ENCODE measurements around the gene MARK4.
A peak's percentile ranks its signal among the peaks of the same experiment; 100 is the strongest.
"Not testable (repeated sequence)": the region's sequence is repeated elsewhere in the genome, so short reads cannot be mapped to it uniquely, and the experiment has no call there.

Gene MARK4

GRCh38 chr19:45306518-45307027 lies 55.5 kb downstream of the MARK4 start:
- DNase-seq, result no peak

- no peak for DNase-seq
Measured at GRCh38 chr19:45307361-45307760, 56.3 kb downstream of the MARK4 start.

DNA sequence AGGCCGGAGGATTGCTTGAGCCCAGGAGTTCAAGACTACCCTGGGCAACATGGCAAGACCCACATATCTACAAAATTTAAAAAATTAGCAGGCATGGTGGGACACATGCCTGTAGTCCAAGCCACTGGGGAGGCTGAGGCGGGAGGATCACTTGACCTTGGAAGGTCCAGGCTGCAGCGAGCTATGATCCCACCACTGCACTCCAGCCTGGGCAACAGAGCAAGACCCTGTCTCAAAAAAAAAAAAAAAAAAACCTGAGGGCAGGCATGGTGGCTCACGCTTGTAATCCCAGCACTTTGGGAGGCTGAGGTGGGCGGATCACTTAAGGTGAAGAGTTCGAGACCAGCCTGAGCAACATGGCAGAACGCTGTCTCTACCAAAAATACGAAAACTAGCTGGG lies 58.3 kb downstream of the MARK4 start:
- not testable (repeated sequence) for DNase-seq

DNA sequence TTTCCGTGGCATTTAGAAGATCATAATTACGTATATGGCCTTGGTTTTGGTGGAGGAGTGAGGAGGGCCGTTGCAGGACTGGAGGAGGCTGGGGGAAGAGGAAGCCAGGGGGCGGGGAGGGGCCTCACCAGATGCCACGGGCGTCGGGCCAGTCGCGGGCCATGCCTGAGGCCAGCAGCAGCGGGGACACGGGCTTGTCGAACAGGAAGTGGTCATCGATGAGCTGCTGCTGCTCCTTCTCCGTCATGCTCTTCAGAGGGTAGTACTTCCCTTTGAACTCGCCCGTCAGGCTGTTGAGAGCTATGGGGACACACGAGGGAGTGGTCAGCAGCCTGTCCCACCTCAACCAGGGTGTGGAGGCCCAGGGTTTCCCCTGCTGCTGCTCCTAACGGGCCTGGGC lies 60.5 kb downstream of the MARK4 start:
- no peak for DNase-seq

- DNase-seq, result not testable (repeated sequence)
Measured at GRCh38 chr19:45312285-45312684, 61.2 kb downstream of the MARK4 start.

GRCh38 chr19:45314708-45315245 lies 63.7 kb downstream of the MARK4 start:
- DNase-seq, result no peak

- DNase-seq, result no peak
Measured at GRCh38 chr19:45315304-45315703, 64.2 kb downstream of the MARK4 start.

- no peak for DNase-seq
Measured at GRCh38 chr19:45320997-45321775, 70.1 kb downstream of the MARK4 start.

DNA sequence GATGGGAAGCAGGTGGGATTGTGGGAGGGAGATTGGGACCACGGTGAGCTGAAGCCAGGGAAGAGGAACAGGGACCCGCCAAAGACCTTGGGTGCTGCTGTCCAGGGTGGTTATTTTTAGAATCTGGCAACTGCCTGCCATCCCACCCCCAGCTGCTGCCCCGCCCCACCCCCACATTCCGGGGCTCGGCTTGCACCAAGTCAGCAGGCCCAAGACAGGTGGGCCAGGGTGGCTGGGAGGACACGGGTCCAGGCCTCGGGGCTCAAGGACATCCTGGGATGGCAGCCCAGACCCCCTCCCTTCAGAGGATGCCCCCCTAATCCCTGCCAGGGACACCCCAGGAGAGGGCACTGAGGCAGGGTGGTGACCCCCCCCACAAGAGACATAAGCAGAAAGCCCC lies 70.8 kb downstream of the MARK4 start:
- no peak for DNase-seq

DNA sequence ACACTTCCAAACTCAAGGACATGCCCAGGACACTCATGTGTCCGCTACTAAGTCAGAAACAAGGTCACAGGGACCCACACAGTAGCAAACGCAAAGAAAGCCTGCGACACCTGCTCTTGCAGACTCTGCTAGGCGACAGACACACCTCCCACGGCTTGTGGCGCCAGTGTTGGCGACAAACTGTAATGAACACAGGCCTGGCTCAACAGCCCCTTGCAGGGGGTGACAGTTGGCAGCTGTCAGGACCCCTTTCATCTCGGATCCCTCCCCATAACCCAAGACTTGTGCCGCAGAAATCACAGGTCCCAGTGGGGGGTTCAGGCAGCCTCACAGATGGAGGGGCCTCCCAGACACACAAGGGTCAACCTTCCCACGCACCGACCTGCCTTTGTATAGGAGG lies 71.2 kb downstream of the MARK4 start:
- DNase-seq, result no peak

DNA sequence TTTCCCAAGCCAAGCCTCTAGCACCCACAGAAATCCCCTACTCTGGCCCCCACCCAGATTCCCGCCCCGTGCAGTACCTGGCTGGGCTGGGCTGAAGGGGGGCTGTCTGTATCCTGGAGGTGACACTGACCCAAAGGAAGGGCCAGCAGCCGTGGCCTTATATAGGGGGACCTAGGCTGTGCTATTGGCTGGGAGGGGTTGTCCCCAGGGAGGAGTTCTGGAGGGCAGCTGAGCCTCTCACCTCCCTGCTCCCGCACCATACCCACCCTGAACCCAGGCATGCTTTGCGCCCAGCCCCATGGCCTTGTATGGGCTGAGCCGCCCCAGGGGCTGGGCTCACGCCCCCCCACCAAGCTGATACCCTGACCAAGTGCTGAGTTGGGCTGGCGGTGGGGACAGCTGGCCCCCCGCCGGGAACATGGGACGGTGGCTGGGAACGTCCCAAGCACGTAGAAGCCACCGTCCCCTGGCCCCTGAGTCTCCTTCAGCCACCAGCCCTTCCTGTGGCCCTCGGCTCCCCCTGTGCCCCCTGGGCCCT lies 71.7 kb downstream of the MARK4 start, which contains the start of gene CKM:
CKM (minus strand) TSS at position 132 of the 538 bp plus-strand sequence. CDS start 3,162 bp downstream, outside the sequence.
- DNase-seq, result no peak

DNA sequence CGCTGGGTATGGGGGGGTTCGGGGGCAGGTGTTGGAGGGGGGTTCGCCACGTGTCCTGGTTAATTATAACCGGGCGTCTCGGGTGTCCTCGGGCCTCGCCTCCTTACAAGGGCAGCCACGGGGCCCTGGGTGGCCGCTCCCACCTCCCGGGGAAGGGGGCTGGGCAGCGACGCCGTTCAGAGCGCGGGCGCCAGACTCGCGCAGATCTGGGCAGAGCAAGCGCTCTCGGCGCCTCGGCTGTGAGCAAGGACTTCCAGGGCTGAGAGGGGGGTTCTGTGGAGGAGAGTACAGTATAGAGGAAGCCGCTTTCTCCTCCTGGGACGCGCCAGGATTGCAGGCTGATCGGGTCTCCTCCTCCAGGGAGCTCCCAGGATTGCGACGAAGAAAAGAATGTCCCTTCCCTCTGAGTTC lies 72.6 kb downstream of the MARK4 start:
- DNase-seq, result no peak

DNA sequence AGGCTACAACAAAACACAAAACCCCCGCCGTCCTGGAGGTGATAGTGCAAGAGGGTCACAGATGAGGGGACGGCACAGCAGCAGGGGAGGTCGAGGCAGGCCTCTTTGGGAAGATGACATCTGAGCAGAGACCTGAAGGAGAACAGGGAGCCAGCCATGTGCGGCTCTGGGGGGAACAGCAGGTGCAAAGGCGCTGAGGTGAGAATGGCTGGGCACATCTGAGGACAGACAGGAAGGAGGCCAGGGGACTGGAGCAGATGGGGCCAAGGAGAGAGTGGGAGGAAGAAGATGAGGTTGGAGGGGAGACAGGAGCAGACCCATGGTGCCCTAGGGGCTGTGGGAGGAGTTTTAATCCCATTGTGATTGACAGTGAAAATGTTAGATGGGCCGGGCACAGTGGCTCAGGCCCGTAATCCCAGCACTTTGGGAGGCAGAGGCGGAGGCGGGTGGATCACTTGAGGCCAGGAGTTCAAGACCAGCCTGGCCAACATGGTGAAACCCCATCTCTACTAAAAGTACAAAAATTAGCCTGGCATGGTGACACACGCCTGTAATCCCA lies 73.4 kb downstream of the MARK4 start:
- no peak for DNase-seq

DNA sequence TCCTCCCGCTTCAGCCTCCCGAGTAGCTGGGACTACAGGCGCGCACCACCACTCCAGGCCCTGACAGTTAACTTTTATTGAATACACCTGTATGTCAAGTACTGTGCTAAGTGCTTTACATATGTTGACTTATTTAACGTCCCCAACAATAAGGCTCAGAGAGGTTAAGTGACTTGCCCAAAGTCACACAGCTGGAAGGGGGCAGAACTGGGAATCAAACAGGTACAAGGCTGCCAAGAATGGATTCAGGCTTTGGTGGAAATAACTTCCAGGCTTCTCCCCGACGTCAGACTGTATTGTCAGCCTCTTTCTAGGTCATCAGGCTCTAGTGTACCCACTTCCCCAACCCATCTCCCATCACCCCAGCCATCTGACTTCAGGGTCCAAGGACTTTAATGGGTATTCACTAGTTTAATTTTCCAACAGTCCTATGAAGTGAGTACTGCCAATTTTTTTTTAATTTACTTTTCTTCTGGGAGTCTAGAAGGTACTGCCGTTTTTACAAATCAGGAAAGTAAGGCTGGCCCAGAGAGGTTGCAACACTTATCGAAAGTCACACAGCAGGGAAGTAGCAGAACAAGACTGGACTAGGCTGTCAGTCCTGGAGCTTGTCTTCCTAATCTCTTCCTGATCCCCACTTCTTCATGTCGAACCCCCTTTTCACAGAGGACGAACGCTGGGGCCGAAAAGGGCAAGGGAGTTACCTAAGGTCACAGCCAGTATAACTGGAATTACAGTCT lies 76.5 kb downstream of the MARK4 start:
- DNase-seq, result no peak

DNA sequence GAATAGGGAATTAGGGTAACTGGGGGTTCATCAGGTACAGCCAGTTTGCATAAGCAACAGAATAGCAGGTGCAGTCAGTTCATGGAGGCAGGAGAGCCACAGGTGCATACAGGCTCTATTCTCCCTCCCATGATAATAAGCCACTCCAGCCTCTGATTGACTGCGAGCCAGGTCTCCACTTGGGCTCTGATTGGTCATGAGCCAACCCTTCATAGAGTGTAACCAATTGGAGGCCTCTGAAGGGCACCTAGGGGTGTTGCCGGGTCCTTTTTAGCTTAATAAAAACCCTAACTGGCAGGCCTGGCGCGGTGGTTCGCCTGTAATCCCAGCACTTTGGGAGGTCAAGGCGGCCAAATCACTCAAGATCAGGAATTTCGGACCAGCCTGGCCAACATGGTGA lies 80.3 kb downstream of the MARK4 start:
- DNase-seq, result no peak

DNA sequence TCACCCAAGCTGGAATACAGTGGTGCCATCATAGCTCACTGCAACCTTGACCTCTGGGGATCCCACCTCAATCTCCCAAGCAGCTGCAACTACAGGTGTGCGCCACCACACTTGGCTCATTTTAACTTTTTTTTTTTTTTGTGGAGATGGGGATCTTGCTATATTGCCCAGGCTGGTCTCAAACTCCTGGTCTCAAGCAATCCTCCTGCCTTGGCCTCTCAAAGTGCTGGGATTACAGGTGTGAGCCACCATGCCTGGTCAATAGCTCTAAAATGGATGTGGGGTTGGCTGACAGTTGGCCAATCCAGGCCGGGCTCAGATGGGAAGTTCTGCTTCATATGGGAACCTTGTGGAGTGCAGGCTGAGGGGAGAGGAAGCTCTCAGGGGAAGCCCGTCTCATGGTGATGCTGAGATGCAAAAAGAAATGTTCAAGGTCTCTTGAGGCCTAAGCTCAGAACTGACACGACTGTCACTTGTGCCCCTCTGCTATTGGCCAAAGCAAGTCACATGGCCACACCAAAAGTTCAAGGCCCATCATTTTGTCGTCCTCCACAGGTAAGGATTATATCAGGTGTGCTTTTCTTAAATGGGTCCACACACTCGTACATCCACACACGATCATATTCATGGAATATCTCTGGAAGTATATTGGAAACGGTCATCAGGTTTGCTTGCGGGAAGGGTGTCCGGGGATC lies 82.7 kb downstream of the MARK4 start:
- no peak for DNase-seq

- DNase-seq, result not testable (repeated sequence)
Measured at GRCh38 chr19:45334881-45335280, 83.8 kb downstream of the MARK4 start.

- no peak for DNase-seq
Measured at GRCh38 chr19:45336696-45337251, 85.7 kb downstream of the MARK4 start.

- no peak for DNase-seq
Measured at GRCh38 chr19:45339629-45340028, 88.6 kb downstream of the MARK4 start.

GRCh38 chr19:45340232-45340898 lies 89.3 kb downstream of the MARK4 start, which contains the start of gene KLC3:
KLC3 (plus strand) TSS chr19:45340750; CDS start chr19:45345542, 4,792 bp downstream.
- peak; percentile 68 for DNase-seq

DNA sequence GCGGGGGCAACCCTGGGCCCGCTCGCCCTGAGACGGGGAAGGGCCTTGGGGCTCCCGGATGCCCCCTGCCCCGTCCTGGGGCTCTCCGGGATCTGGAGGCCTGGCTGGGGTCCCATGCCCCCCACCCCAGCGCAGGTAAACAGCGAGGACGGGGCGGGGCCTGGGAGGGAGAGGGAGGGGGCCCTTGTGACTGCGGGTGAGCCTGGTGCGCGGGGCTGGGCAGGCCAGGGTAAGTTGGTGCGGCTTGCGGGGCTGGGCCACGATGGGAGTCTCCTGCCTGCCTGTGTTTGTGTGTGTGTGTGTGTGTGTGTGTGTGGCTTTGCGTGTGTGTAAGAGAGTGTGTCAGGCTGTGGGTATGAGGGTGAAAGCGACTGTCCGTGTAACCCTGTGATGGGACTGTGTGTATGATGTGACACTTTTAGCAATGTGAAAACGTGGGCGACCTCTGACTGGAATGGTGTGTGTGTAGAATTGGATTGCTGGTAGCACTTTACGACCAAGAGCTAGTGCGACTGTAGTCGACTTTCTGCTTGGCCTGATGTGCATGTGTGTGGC lies 89.9 kb downstream of the MARK4 start:
- no peak for DNase-seq
